Subcutaneous adipose tissue (tissue), 4 donors: ENCODE results near the gene UBA3. TPM values are rescaled to one million over a fixed set of nuclear protein-coding genes. Genes with fewer than 3 reads are reported as not detected.

ENCODE experiments used
- CTCF ChIP-seq: fragments of 450-650 bp; IDR thresholded peaks from one replicate; pipeline ENCODE4 v1.5.1; 2016; ENCODE audit warnings: low read depth, mild to moderate bottlenecking, control low read depth, antibody characterized with exemption, moderate library complexity
- total RNA-seq, 4 donors: library from RNA; depleted of rRNA; stranded (reverse); fragments of >200 nt; gene quantifications; one replicate each; pipeline ENCODE4 v1.1.0, GENCODE V29; 2016

Gene UBA3
- total RNA-seq, 4 donors from 2014 or later = 51.8 to 97.5 (median 53.1) TPM

- no peak for TF ChIP-seq CTCF
Measured at GRCh38 chr3:69113536-69113935, 33.4 kb upstream of the UBA3 start.

- TF ChIP-seq CTCF = no peak
Measured at GRCh38 chr3:69110941-69111546, 30.9 kb upstream of the UBA3 start.

GRCh38 chr3:69108811-69109210, 28.6 kb upstream of the UBA3 start:
- TF ChIP-seq CTCF = no peak

- TF ChIP-seq CTCF = no peak
Measured at GRCh38 chr3:69107841-69108240, 27.7 kb upstream of the UBA3 start.

GRCh38 chr3:69105320-69105719, 25.2 kb upstream of the UBA3 start:
- no peak for TF ChIP-seq CTCF

GRCh38 chr3:69104586-69104985, 24.4 kb upstream of the UBA3 start:
- TF ChIP-seq CTCF = no peak

GRCh38 chr3:69103123-69103522, 23.0 kb upstream of the UBA3 start:
- no peak for TF ChIP-seq CTCF
